Loucy (cell line): ENCODE measurements around the gene FDCSP.

Source experiments
- H2AFZ ChIP-seq: fragments of 200-600 bp; sonication (generic); 2 replicates; pipeline ENCODE4 v1.6.0; 2016; ENCODE audit warnings: antibody characterized with exemption, mild to moderate bottlenecking, low read length, moderate library complexity
- H3F3A ChIP-seq: fragments of 200-600 bp; 2 replicates; pipeline ENCODE4 v1.6.0; 2016; ENCODE audit warnings: antibody characterized with exemption, low read depth, mild to moderate bottlenecking
- H3K27me3 ChIP-seq: fragments of 200-600 bp; sonication (generic); 2 replicates; pipeline ENCODE4 v1.6.1; 2014; ENCODE audit warnings: low read length, mild to moderate bottlenecking; ENCODE audit not compliant: insufficient read depth, poor library complexity, severe bottlenecking
- H3K36me3 ChIP-seq: fragments of 200-600 bp; sonication (generic); 2 replicates; pipeline ENCODE4 v1.6.1; 2016; ENCODE audit warnings: low read length; ENCODE audit not compliant: insufficient read depth
- H3K4me1 ChIP-seq: fragments of 200-600 bp; sonication (generic); 2 replicates; pipeline ENCODE4 v1.5.1; 2014; ENCODE audit warnings: low read length, mild to moderate bottlenecking; ENCODE audit not compliant: insufficient read depth, poor library complexity, severe bottlenecking
- H3K4me2 ChIP-seq: fragments of 200-600 bp; sonication (generic); 2 replicates; pipeline ENCODE4 v1.6.0; 2014; ENCODE audit warnings: antibody characterized with exemption, low read length, low read depth, mild to moderate bottlenecking; ENCODE audit not compliant: poor library complexity, severe bottlenecking
- H3K4me3 ChIP-seq: fragments of 200-600 bp; sonication (generic); 2 replicates; pipeline ENCODE4 v1.5.1; 2014; ENCODE audit warnings: low read length, mild to moderate bottlenecking, mixed read lengths; ENCODE audit not compliant: poor library complexity, severe bottlenecking
- H3K79me2 ChIP-seq: fragments of 200-600 bp; sonication (generic); 2 replicates; pipeline ENCODE4 v1.6.1; 2014; ENCODE audit warnings: low read length; ENCODE audit not compliant: insufficient read depth
- H3K9ac ChIP-seq: fragments of 200-600 bp; sonication (generic); 2 replicates; pipeline ENCODE4 v1.6.0; 2014; ENCODE audit warnings: mild to moderate bottlenecking, low read depth, low read length, moderate library complexity; ENCODE audit not compliant: poor library complexity, severe bottlenecking
- H3K9me2 ChIP-seq: fragments of 200-600 bp; sonication (generic); replicated peaks from 2 replicates; pipeline ENCODE4 v1.6.1; 2016; ENCODE audit warnings: low read depth, low read length, mixed read lengths
- H3K9me3 ChIP-seq: fragments of 200-600 bp; sonication (generic); 2 replicates; pipeline ENCODE4 v1.6.1; 2014; ENCODE audit warnings: mild to moderate bottlenecking, antibody characterized with exemption, low read length, low read depth; ENCODE audit not compliant: insufficient read depth
- H4K20me1 ChIP-seq: fragments of 200-600 bp; sonication (generic); 2 replicates; pipeline ENCODE4 v1.6.0; 2014; ENCODE audit warnings: antibody characterized with exemption, low read length, mild to moderate bottlenecking; ENCODE audit not compliant: insufficient read depth, poor library complexity, severe bottlenecking
- CTCF ChIP-seq: fragments of 200-600 bp; sonication (generic); conservative IDR thresholded peaks from 2 replicates; pipeline ENCODE4 v1.5.1; 2014; ENCODE audit warnings: mild to moderate bottlenecking, antibody characterized with exemption, low read length
- EZH2phosphoT487 ChIP-seq: fragments of 200-600 bp; IDR thresholded peaks from 2 replicates; pipeline ENCODE4 v1.6.1; 2018; ENCODE audit warnings: antibody characterized with exemption, mild to moderate bottlenecking, moderate library complexity, borderline replicate concordance

The FDCSP gene

GRCh38 chr4:70190579-70190978 is 35.3 kb upstream of the FDCSP start:
- H3K9me2 ChIP-seq, result no peaks in the 10 kb centered on the region
- H3K9ac ChIP-seq, result no peak overlapping the region
- H3K4me2 ChIP-seq, result no peak overlapping the region
- TF ChIP-seq EZH2phosphoT487 (no peak), CTCF (no peak)
- no peak overlapping the region for H2AFZ ChIP-seq
- no peaks in the 10 kb centered on the region for H3F3A ChIP-seq
- H3K4me3 ChIP-seq, result no peak overlapping the region
- H3K27me3 ChIP-seq, result no peaks in the 10 kb centered on the region
- no peaks in the 10 kb centered on the region for H3K4me1 ChIP-seq
- H3K9me3 ChIP-seq, result no peaks in the 10 kb centered on the region
- H4K20me1 ChIP-seq, result no peaks in the 10 kb centered on the region
- H3K79me2 ChIP-seq, result no peaks in the 10 kb centered on the region
- no peaks in the 10 kb centered on the region for H3K36me3 ChIP-seq

GRCh38 chr4:70191647-70192046 is 34.3 kb upstream of the FDCSP start:
- Histone ChIP-seq H3F3A (no peaks in the 10 kb centered on the region), H3K36me3 (no peaks in the 10 kb centered on the region), H4K20me1 (no peaks in the 10 kb centered on the region), H3K27me3 (no peaks in the 10 kb centered on the region), H3K4me2 (no peak overlapping the region), H3K9ac (no peak overlapping the region), H3K4me1 (no peaks in the 10 kb centered on the region), H2AFZ (no peak overlapping the region), H3K9me2 (no peaks in the 10 kb centered on the region), H3K9me3 (no peaks in the 10 kb centered on the region), H3K79me2 (no peaks in the 10 kb centered on the region), H3K4me3 (no peak overlapping the region)
- no peak for TF ChIP-seq EZH2phosphoT487
- TF ChIP-seq CTCF, result no peak

GRCh38 chr4:70192895-70193294 is 33.0 kb upstream of the FDCSP start:
- H3K4me1 ChIP-seq, result no peaks in the 10 kb centered on the region
- no peaks in the 10 kb centered on the region for H4K20me1 ChIP-seq
- H2AFZ ChIP-seq, result no peak overlapping the region
- no peak overlapping the region for H3K9ac ChIP-seq
- no peaks in the 10 kb centered on the region for H3F3A ChIP-seq
- no peak overlapping the region for H3K4me2 ChIP-seq
- H3K9me2 ChIP-seq, result no peaks in the 10 kb centered on the region
- H3K79me2 ChIP-seq, result no peaks in the 10 kb centered on the region
- no peaks in the 10 kb centered on the region for H3K9me3 ChIP-seq
- TF ChIP-seq CTCF, result no peak
- no peak for TF ChIP-seq EZH2phosphoT487
- H3K36me3 ChIP-seq, result no peaks in the 10 kb centered on the region
- H3K27me3 ChIP-seq, result no peaks in the 10 kb centered on the region
- no peak overlapping the region for H3K4me3 ChIP-seq
